Measurements from ENCODE around the gene SNRPD3. TPM values are rescaled to one million over a fixed set of nuclear protein-coding genes. Genes with fewer than 3 reads are reported as not detected.

Gene SNRPD3
- total and polyA plus RNA-seq, 2 donors (not counting 3 experiments of a cell fraction or from before 2014, with no cell fraction given) = 121 to 253 TPM

- Histone ChIP-seq H2AFZ (ENCODE audit: low read depth, low read length) (no peak overlapping the region), H3K79me2 (ENCODE audit: control insufficient read depth, insufficient read depth, low read length) (no peaks in the 10 kb centered on the region), H3K4me3 (replicated peaks in 1 of 3; ENCODE audit: insufficient read depth in 1 of 3, low read depth in 1 of 3, low read length in 3 of 3) (no peak overlapping the region), H3K36me3 (ENCODE audit: control insufficient read depth in 2 of 2, extremely low read depth in 1 of 2, insufficient read depth in 2 of 2, low read length in 2 of 2) (peaks cover 0 to 3% of the 10 kb centered on the region in 2 experiments), H3K4me1 (ENCODE audit: control insufficient read depth, extremely low read depth, insufficient read depth, low read length) (no peaks in the 10 kb centered on the region), H3K27ac (ENCODE audit: insufficient read depth, low read depth, low read length) (no peak overlapping the region), H4K20me1 (replicated peaks; ENCODE audit: control insufficient read depth, extremely low read depth, insufficient read depth, low read length) (no peaks in the 10 kb centered on the region), H3K4me2 (ENCODE audit: insufficient read depth, low read length) (no peak overlapping the region), H3K9ac (replicated peaks; ENCODE audit: extremely low read depth, insufficient read depth, low read length) (no peak overlapping the region), H3K9me1 (replicated peaks; ENCODE audit: control insufficient read depth, extremely low read depth, insufficient read depth, low read length) (no peaks in the 10 kb centered on the region), H3K9me3 (replicated peaks; ENCODE audit: control insufficient read depth, insufficient read depth, low read length) (no peaks in the 10 kb centered on the region), H3K27me3 (ENCODE audit: control insufficient read depth in 2 of 2, insufficient read depth in 2 of 2, low read length in 2 of 2) (no peaks in the 10 kb centered on the region)
- no peak for DNase-seq (ENCODE audit: low read depth, low spot score)
- BruUV-seq (replicated peaks) = no TSS peak
- ChIA-PET CTCF (interaction anchor here (2.2 kb wide), 1 partner anchor 187 kb away, joined by 7 read pairs; no protein-coding TSS in a partner anchor), POLR2A (interaction anchor here (0.6 kb wide), 1 partner anchor 10 kb away, joined by 4 read pairs; no protein-coding TSS in a partner anchor)
- no peak for FAIRE-seq
- TF ChIP-seq, protein P1, sequence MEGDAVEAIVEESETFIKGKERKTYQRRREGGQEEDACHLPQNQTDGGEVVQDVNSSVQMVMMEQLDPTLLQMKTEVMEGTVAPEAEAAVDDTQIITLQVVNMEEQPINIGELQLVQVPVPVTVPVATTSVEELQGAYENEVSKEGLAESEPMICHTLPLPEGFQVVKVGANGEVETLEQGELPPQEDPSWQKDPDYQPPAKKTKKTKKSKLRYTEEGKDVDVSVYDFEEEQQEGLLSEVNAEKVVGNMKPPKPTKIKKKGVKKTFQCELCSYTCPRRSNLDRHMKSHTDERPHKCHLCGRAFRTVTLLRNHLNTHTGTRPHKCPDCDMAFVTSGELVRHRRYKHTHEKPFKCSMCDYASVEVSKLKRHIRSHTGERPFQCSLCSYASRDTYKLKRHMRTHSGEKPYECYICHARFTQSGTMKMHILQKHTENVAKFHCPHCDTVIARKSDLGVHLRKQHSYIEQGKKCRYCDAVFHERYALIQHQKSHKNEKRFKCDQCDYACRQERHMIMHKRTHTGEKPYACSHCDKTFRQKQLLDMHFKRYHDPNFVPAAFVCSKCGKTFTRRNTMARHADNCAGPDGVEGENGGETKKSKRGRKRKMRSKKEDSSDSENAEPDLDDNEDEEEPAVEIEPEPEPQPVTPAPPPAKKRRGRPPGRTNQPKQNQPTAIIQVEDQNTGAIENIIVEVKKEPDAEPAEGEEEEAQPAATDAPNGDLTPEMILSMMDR (IDR thresholded peaks at IDR 0.05; ENCODE audit: extremely low read depth in 1 of 2, insufficient read depth in 1 of 2, low read depth in 1 of 2, low read length in 2 of 2) = no peak
- TF ChIP-seq EZH2 (IDR thresholded peaks at IDR 0.05; ENCODE audit: borderline replicate concordance, low read depth, low read length, severe bottlenecking) (no peak), POLR2A (IDR thresholded peaks at IDR 0.05; ENCODE audit: low read depth, low read length) (no peak), MYC (IDR thresholded peaks at IDR 0.05; ENCODE audit: low read depth, low read length) (no peak), JUN (IDR thresholded peaks at IDR 0.05; ENCODE audit: borderline replicate concordance, insufficient read depth, insufficient read length, low read depth) (no peak), GATA2 (IDR thresholded peaks at IDR 0.05; ENCODE audit: insufficient read depth, insufficient read length, low read depth, low read length) (no peak), POLR2AphosphoS5 (IDR thresholded peaks at IDR 0.05; ENCODE audit: insufficient read depth, low read depth, low read length) (no peak), FOS (IDR thresholded peaks at IDR 0.05; ENCODE audit: borderline replicate concordance, insufficient read depth, low read length) (no peak)
- TF ChIP-seq, protein P2, sequence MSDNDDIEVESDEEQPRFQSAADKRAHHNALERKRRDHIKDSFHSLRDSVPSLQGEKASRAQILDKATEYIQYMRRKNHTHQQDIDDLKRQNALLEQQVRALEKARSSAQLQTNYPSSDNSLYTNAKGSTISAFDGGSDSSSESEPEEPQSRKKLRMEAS (IDR thresholded peaks at IDR 0.05; ENCODE audit: insufficient read depth, insufficient read length) = no peak
- dilution Hi-C loops (cut with MboI; ENCODE audit: extremely low pct_ligation_motif_present, low sequenced_read_pairs) = no loop called here
- intact Hi-C loops (cut with micrococcal nuclease) = no loop called here
Observed at GRCh38 chr22:24585461-24585860, 29.7 kb downstream of the SNRPD3 start.

Measured in endothelial cell of umbilical vein (primary cell).